Thymus (tissue), 11 donors: Measurements from ENCODE around the gene RPL7L1. TPM values are rescaled to one million over a fixed set of nuclear protein-coding genes. Genes with fewer than 3 reads are reported as not detected.
"Not testable (repeated sequence)": the region's sequence is repeated elsewhere in the genome, so short reads cannot be mapped to it uniquely, and the experiment has no call there.

Experiments
- DNase-seq, 9 donors: peaks; one replicate each; pipeline ENCODE4 v3.0.0-alpha.2; 2013; ENCODE audit warnings: low spot score in 9 of 9, low read depth in 6 of 9, missing footprints in 1 of 9
- H3K27ac ChIP-seq, 2 donors: one replicate each; pipeline ENCODE4 v1.5.1; 2013; ENCODE audit warnings: control low read depth in 1 of 2, low read depth in 1 of 2, low read length in 1 of 2, mild to moderate bottlenecking in 1 of 2, moderate library complexity in 1 of 2
- H3K27me3 ChIP-seq, 2 donors: one replicate each; pipeline ENCODE4 v1.5.1; 2013; ENCODE audit warnings: low read length in 1 of 2; ENCODE audit not compliant: control insufficient read depth in 2 of 2, insufficient read depth in 1 of 2
- H3K36me3 ChIP-seq, 2 donors: one replicate each; pipeline ENCODE4 v1.5.1; 2013; ENCODE audit warnings: low read length in 1 of 2, mild to moderate bottlenecking in 1 of 2, moderate library complexity in 1 of 2; ENCODE audit not compliant: control insufficient read depth in 2 of 2, insufficient read depth in 2 of 2
- H3K4me1 ChIP-seq, 2 donors: one replicate each; pipeline ENCODE4 v1.5.1; 2013; ENCODE audit warnings: low read length in 2 of 2; ENCODE audit not compliant: control insufficient read depth in 2 of 2, insufficient read depth in 2 of 2
- H3K4me3 ChIP-seq, 2 donors: one replicate each; pipeline ENCODE4 v1.5.1; 2013; ENCODE audit warnings: low read length in 2 of 2, control low read depth in 1 of 2, mild to moderate bottlenecking in 1 of 2
- H3K9me3 ChIP-seq, 2 donors: one replicate each; pipeline ENCODE4 v1.5.1; 2013; ENCODE audit warnings: low read length in 1 of 2, mild to moderate bottlenecking in 1 of 2; ENCODE audit not compliant: control insufficient read depth in 2 of 2, insufficient read depth in 1 of 2
- WGBS: extraction: QIAGEN DNeasy Blood & Tissue Kit; methylation state at CpG from one replicate; pipeline ENCODE4 v1.1.7; 2013; 5-methylcytosine and 5-hydroxymethylcytosine counted together
- polyA plus RNA-seq: library from polyadenylated mRNA; stranded (reverse); fragments of 200-250 nt; gene quantifications from one replicate; pipeline ENCODE4 v1.2.3, GENCODE V29; 2013
- total RNA-seq: library from RNA; stranded (reverse); fragments of 120-200 nt; gene quantifications from one replicate; pipeline ENCODE4 v1.2.4, GENCODE V29; 2013
- donor health status: healthy.

Gene RPL7L1
- total and polyA plus RNA-seq, 2 donors, result 59.5 to 77.1 TPM

- H3K9me3 ChIP-seq, result no peaks in the 10 kb centered on the region
- H3K36me3 ChIP-seq, result no peaks in the 10 kb centered on the region
- no peak overlapping the region for H3K27ac ChIP-seq
- no peaks in the 10 kb centered on the region for H3K27me3 ChIP-seq
- 94% methylated on average over 8 of the region's 8 CpGs for WGBS
- no peak for DNase-seq
- no peak overlapping the region for H3K4me3 ChIP-seq
- peaks cover 2 to 35% of the 10 kb centered on the region in 2 donors for H3K4me1 ChIP-seq
These were observed 20.5 kb downstream of the RPL7L1 start for GRCh38 chr6:42899871-42900270.

GRCh38 chr6:42901538-42901957, 22.1 kb downstream of the RPL7L1 start:
- Histone ChIP-seq H3K36me3 (no peaks in the 10 kb centered on the region), H3K27ac (peak overlapping the region in 1 of 2 donors; percentile 96), H3K27me3 (no peaks in the 10 kb centered on the region), H3K4me3 (peak overlapping the region; percentile 16 to 24), H3K9me3 (no peaks in the 10 kb centered on the region), H3K4me1 (peaks cover 2 to 47% of the 10 kb centered on the region in 2 donors)
- 8% methylated on average over 11 of the region's 11 CpGs for WGBS
- peak in 6 of 9 donors; percentile 79 to 92 (median 88) for DNase-seq

- H3K27ac ChIP-seq, result peak overlapping the region; percentile 70 to 96
- H3K36me3 ChIP-seq, H3K9me3 ChIP-seq, H3K27me3 ChIP-seq: not testable (repeated sequence)
- WGBS, result 67% methylated on average over 22 of the region's 22 CpGs
- H3K4me3 ChIP-seq, result peak overlapping the region in 1 of 2 donors; percentile 16
- peak in 2 of 9 donors; percentile 44 to 60 for DNase-seq
- peaks cover 2 to 57% of the 10 kb centered on the region in 2 donors for H3K4me1 ChIP-seq
These were observed 23.2 kb downstream of the RPL7L1 start for GRCh38 chr6:42902429-42903263.

DNA sequence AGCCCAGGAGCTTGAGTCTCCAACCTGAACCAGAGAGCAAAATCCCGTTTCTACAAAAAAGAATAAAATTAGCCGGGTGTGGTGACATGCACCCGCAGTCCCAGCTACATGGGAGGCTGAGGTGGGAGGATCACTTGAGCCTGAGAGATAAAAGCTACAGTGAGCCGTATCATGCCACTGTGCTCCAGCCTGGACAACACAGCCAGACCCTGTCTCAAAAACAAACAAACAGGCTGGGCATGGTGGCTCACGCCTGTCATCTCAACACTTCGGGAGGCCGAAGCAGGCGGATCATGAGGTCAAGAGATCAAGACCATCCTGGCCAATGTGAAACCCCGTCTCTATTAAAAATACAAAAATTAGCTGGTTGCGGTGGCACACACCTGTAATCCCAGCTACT, 25.1 kb downstream of the RPL7L1 start:
- Histone ChIP-seq H3K27me3 (no peaks in the 10 kb centered on the region), H3K36me3 (peaks cover 0 to 2% of the 10 kb centered on the region in 2 donors), H3K4me1 (peaks cover 2 to 62% of the 10 kb centered on the region in 2 donors), H3K4me3 (no peak overlapping the region), H3K27ac (peak overlapping the region in 1 of 2 donors; percentile 19), H3K9me3 (no peaks in the 10 kb centered on the region)
- no peak for DNase-seq
- WGBS, result 93% methylated on average over 10 of the region's 10 CpGs

- no peaks in the 10 kb centered on the region for H3K27me3 ChIP-seq
- no peak overlapping the region for H3K27ac ChIP-seq
- H3K36me3 ChIP-seq, result peaks cover 0 to 2% of the 10 kb centered on the region in 2 donors
- WGBS, result 93% methylated on average over 5 of the region's 5 CpGs
- no peak for DNase-seq
- H3K4me3 ChIP-seq, result no peak overlapping the region
- peaks cover 3 to 78% of the 10 kb centered on the region in 2 donors for H3K4me1 ChIP-seq
- no peaks in the 10 kb centered on the region for H3K9me3 ChIP-seq
These were observed 27.9 kb downstream of the RPL7L1 start for GRCh38 chr6:42907336-42907735.

GRCh38 chr6:42909835-42910234, 30.4 kb downstream of the RPL7L1 start:
- 91% methylated on average over 10 of the region's 10 CpGs for WGBS
- Histone ChIP-seq H3K4me3 (no peak overlapping the region), H3K27me3 (no peaks in the 10 kb centered on the region), H3K36me3 (peaks cover 0 to 2% of the 10 kb centered on the region in 2 donors), H3K9me3 (no peaks in the 10 kb centered on the region), H3K27ac (peak overlapping the region in 1 of 2 donors; percentile 48), H3K4me1 (peaks cover 9 to 81% of the 10 kb centered on the region in 2 donors)
- DNase-seq, result peak in 1 of 9 donors; percentile 44

DNA sequence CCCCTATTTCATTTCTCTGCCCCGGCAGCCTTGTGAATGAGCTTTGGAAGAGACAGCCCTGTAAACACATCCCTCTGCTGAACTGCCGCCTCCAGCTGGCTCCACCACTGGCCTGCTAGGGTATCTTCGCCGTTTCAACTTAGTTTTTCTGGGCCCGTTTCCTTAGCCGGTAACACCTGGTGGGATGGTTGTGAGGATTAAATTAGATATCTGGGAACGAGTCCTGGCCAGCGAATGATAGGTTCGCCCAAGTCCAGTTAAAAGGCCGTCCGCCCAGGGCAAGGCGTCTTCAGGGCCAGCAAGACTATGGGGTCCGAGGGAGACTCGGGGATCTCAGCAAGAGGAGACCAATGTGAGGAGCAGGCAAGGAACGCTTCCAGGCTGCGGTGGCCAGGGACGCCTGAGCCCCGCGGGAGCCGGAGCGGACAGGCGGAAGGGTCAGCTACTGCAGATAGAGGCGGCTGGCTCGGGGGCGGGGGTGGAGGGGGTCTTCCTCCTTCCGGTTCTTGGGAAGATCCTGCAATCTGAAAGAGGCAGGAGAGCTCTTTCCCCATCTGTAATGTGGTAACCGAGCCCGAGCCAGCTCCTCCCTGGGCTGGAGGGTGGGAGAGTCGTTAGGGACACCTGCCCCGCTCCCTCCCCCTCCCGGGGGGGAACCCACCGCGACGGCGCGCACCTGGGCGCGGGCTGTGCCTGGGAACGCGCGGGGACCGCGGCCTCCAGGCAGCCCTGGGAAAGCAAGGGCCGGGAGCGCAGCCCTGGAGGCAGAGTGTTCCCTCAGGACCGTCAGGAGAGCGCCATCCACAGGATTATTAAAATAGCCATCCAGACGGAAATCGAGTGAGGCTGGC, 32.0 kb downstream of the RPL7L1 start:
- H3K27me3 ChIP-seq, result no peaks in the 10 kb centered on the region
- H3K9me3 ChIP-seq, result no peaks in the 10 kb centered on the region
- H3K36me3 ChIP-seq, result peaks cover 0 to 2% of the 10 kb centered on the region in 2 donors
- peaks cover 14 to 85% of the 10 kb centered on the region in 2 donors for H3K4me1 ChIP-seq
- DNase-seq, result peak in 5 of 9 donors; percentile 49 to 84 (median 61)
- H3K4me3 ChIP-seq, result peak overlapping the region; percentile 38 to 49
- 9% methylated on average over 49 of the region's 49 CpGs for WGBS
- H3K27ac ChIP-seq, result peak overlapping the region; percentile 71 to 99

- H3K4me3 ChIP-seq, result peak overlapping the region in 1 of 2 donors; percentile 68
- peak in 1 of 9 donors; percentile 34 for DNase-seq
- peaks cover 1 to 5% of the 10 kb centered on the region in 2 donors for H3K36me3 ChIP-seq
- H3K27ac ChIP-seq, result peak overlapping the region in 1 of 2 donors; percentile 99
- WGBS, result 69% methylated on average over 4 of the region's 4 CpGs
- H3K4me1 ChIP-seq, result peaks cover 19 to 89% of the 10 kb centered on the region in 2 donors
- H3K9me3 ChIP-seq, result peaks cover 0 to 2% of the 10 kb centered on the region in 2 donors
- no peaks in the 10 kb centered on the region for H3K27me3 ChIP-seq
These were observed 35.1 kb downstream of the RPL7L1 start for GRCh38 chr6:42914546-42914945.
